Stimulated activated CD8-positive, alpha-beta memory T cell treated with anti-CD3 and anti-CD28 coated beads, Interleukin-2, amount 100 ng/mL, for 1 hour (primary cell): ENCODE results near the gene ZNF768.
"Not testable (repeated sequence)": the region's sequence is repeated elsewhere in the genome, so short reads cannot be mapped to it uniquely, and the experiment has no call there.

Source experiments
- DNase-seq, 2 donors: peaks; one replicate each; pipeline ENCODE4 v3.0.0-alpha.2; 2020; ENCODE audit warnings: low read depth in 2 of 2

Gene ZNF768

GRCh38 chr16:30533146-30533522 is 6.8 kb upstream of the ZNF768 start:
- DNase-seq = no peak

DNA sequence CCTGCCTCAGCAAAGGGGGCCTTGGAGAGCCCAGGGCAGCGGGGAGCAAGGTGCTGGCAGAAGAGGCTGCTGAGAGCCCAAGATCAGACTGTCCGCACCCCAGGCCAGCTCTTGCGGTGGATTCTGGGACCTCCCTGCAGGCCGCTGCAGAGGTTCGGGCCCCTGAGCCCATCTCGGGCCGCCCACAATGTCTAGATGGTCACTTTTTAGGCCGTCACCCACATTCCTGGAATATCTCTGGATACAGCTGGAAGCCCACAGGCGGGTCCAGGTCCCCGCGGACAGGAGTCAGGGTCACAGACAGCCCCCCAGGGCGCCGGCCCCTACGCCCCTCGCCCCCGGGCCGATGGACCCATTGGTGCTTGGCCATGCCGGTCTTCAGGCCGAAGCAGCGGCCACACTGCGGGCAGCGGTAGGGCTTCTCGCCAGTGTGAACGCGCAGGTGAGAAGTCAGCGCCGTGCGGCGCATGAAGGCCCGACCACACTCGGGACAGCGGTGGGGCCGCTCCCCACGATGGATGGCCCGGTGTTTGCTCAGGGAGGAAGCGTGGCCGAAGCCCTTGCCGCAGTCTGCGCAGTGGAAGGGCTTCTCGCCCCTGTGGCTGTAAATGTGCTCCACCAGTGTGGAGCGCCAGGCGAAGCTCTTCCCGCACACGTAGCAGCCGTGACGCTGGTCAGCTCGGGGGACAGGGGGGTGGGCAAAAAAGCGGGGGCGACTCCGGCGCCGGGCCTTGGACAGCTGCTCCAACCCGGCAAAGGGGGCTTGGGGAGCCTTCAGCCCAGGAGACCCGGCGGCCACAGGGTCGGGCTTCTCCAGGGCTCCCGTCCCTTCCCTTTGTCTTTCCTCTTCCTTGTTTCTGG is 6.1 kb upstream of the ZNF768 start:
- DNase-seq = no peak

DNA sequence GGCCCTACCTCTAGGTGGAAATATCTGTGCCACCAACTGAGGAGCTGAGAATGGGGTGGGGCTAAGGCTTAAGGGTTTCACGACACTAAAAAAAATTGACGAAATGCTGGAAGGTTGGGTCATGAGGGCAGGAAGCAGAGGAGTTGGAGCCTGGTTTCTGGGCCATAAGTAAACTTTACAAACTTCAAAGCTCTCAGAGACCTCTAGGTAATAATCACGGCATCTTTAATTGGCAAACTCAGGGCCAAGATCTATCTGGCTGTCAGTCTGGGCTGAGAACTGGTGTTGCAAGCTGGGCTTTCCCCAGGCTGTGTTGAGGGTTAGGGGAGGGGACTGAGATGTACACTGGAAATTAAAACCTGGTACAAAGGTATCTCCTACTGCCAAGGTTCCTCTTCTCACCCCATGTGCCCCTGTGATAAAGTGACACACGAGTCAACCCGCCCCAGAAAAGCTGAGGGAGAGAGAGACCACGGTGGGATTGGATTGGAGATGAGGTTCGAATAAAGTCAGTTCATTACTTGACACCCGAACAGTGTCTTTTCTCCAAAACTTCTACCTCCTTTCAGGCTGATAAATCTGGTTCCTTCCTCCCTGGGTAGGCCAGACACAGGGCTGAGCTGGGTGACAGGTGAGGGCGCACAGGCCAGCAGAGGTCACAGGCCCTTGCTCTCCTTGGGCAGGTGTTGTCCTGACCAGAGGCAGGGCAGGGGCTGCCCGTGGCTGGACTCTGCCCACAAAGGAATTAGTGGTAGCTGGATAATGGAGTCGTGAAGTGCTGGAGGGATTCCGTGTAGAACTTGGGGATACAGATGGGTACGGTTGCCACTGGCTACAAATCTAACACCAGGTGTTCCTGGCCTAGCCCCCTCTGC is 4.0 kb upstream of the ZNF768 start:
- DNase-seq = no peak

GRCh38 chr16:30528799-30529457 is 2.6 kb upstream of the ZNF768 start:
- DNase-seq = no peak

- no peak for DNase-seq
These were observed 1.3 kb upstream of the ZNF768 start for GRCh38 chr16:30527635-30528178.

GRCh38 chr16:30526823-30527634 is 663 bp upstream of the ZNF768 start:
- peak; percentile 76 to 78 for DNase-seq

- DNase-seq = no peak
These were observed 576 bp downstream of the ZNF768 start for GRCh38 chr16:30525844-30526136.

- DNase-seq = no peak
These were observed 1.5 kb downstream of the ZNF768 start for GRCh38 chr16:30524575-30525568.

DNA sequence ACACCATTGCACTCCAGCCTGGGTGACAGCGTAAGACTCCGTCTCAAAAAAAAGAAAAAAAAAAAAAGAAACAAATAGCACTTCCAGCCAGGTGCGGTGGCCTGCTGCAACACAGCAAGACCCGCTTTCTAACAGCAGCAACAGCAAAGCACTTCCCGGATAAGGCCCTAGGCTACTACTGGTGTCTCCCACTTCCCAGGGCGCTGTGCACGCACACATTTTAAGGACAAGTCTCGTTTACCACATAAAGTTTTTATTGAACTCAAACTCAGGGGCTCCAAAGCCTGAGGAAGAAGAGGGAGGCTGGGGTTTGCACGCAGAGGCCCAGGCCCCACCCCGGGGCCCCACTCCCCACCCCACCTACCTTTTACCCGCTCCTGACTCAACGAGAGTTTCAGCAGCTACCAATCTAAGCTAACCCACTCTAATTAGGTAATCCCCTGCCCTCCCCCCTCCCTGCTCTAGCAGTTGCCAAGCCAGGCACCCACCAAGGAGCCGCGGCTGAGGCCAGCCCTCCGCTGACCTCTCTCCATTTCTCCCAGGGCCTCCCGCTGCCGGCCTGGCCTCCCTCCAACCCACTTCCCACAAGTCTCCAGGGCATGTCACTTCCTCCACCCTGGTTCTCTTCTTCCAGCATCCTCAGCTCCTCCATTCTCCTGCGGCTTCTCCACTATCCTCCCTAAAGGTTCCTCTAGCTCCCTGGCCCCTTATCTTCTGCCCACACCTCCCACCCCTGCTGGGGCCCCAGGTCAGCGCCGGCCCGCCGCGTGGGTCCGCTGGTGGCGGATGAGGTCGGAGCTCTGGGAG is 2.4 kb downstream of the ZNF768 start:
- no peak for DNase-seq

GRCh38 chr16:30522702-30523463 is 3.5 kb downstream of the ZNF768 start:
- not testable (repeated sequence) for DNase-seq

DNA sequence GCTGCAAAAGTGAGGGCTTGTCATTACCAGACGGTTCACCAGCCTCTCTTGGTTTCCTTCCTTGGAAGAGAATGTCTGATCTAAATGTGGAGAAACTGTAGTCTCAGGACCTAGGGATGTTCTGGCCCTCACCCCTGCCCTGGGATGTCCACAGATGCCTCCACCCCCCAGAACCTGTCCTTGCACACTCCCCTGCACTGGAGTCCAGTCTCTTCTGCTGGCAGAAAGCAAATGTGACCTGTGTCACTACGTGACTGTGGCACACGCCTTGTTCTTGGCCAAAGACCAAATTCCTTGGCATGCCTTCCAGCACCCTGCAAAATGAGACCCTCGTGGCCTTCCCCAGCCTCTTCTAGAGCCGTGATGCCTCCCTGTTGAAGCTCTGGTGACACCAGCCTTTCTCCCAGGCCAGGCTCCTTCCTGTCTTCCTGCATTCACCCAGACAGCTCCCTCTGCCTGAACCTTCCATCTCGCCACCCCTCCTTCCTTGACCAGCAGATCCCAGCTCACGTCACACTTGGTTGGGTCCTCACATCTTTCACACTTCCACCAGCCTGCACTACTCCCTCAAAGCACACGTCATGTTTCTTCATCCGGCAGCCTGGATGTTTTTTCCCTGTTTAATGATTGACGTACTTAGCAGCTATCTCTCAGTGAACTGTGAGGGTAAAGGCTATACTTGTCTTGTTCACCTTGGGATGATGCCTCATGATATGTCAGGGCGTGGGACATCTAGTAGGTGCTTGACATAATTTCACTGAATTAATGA is 4.3 kb downstream of the ZNF768 start:
- DNase-seq = no peak

- DNase-seq = no peak
These were observed 4.9 kb downstream of the ZNF768 start for GRCh38 chr16:30521476-30521872.

DNA sequence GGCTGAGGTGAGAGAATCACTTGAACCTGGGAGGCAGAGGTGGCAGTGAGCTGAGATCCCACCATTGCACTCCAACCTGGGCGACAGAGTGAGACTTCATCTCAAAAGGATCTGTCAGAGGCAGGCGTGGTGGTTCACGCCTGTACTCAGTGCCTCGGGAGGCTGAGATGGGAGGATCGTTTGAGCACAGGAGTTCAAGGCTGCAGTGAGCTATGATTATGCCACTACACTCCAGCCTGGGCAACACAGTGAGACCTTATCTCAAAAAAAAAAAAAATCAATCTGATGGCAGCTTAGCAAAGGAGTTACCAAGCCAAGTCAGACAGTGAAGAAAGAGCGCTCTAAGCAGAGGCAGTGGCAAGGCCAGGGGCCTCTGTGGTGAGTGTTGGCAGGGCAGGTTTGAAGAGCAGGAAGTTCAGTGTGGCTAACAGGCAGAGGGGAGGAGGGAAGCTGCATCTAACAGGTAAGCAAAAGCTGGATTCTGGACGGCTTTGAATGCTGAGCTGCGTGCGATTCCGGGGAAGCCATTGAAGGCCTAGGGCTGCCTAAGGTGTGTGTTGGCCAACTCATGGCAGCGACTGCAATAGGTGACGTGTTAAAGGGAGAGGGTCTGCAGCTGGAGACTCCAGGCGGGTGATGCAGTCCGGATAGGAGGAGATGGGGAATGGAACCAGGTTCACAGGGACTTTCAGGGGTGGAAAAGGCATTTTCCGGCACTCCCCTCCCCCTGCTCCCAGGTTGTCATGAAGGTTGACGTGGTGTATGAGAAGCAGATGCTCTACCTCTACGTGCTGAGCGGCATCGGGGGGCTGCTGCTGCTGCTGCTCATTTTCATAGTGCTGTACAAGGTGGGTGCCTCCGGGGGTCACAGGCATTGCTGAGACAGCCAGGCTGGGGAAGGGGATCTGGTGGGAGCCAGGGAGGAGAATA is 7.0 kb downstream of the ZNF768 start:
- DNase-seq = no peak

GRCh38 chr16:30518552-30518951 is 7.8 kb downstream of the ZNF768 start:
- no peak for DNase-seq

- no peak for DNase-seq
These were observed 11.1 kb downstream of the ZNF768 start for GRCh38 chr16:30515275-30515674.

GRCh38 chr16:30511509-30511908 is 14.9 kb downstream of the ZNF768 start:
- no peak for DNase-seq
